ENCODE data around the gene ASPDH.

DNA sequence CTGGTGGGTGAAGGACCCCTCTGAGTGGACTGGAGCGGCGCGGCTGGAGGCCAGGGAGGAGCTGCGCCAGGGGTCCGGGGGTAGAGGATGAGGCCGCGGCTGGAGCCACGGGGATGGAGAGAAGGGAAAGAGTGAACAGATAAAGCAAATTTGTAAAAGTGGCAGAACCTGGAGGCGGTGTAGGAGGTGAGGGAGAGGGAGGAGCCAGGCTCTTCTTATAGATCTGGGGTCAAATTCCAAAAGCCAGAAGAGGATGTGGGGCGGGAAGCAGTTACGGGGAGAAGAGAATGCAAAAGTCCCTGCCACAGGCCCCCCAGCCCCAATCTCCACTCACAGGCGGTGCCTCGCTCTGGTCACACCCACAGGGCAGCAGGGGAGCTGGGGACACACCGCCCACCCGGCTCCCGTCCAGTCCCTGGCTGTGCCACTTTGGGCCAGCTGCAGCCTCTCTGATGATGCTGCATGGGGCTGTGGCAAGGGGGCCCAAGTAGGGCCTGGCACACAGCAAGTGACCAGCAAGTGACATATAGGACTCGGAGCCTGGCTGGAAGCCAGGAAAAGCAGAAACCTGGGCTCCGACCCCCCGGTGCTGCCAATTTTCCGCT lies 43.4 kb upstream of the ASPDH start:
- TF ChIP-seq, protein P1, sequence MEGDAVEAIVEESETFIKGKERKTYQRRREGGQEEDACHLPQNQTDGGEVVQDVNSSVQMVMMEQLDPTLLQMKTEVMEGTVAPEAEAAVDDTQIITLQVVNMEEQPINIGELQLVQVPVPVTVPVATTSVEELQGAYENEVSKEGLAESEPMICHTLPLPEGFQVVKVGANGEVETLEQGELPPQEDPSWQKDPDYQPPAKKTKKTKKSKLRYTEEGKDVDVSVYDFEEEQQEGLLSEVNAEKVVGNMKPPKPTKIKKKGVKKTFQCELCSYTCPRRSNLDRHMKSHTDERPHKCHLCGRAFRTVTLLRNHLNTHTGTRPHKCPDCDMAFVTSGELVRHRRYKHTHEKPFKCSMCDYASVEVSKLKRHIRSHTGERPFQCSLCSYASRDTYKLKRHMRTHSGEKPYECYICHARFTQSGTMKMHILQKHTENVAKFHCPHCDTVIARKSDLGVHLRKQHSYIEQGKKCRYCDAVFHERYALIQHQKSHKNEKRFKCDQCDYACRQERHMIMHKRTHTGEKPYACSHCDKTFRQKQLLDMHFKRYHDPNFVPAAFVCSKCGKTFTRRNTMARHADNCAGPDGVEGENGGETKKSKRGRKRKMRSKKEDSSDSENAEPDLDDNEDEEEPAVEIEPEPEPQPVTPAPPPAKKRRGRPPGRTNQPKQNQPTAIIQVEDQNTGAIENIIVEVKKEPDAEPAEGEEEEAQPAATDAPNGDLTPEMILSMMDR (IDR thresholded peaks at IDR 0.05) = no peak
- TF ChIP-seq POLR2A (IDR thresholded peaks at IDR 0.05) = no peak
